ENCODE measurements around the gene SLC12A9. TPM values are rescaled to one million over a fixed set of nuclear protein-coding genes. Genes with fewer than 3 reads are reported as not detected.

Gene SLC12A9
- total RNA-seq, result 10 to 100 TPM; 21.0 to 46.2 (median 23.1) TPM

GRCh38 chr7:100852048-100852872 is at the start of gene SLC12A9:
TSS of gene SLC12A9 (plus strand) at chr7:100852713. CDS start at chr7:100854198, 1,485 bp downstream.
- no peaks in the 10 kb centered on the region for H3K36me3 ChIP-seq
- TF ChIP-seq POLR2A (IDR thresholded peaks at IDR 0.05) (peak; percentile 53), CTCF (IDR thresholded peaks at IDR 0.05) (peak; percentile 93 to 96 (median 94)), EP300 (IDR thresholded peaks at IDR 0.05; ENCODE audit: low read depth) (no peak), POLR2AphosphoS5 (IDR thresholded peaks at IDR 0.05) (peak; percentile 14 to 41 (median 40))
- H3K9me3 ChIP-seq, result no peaks in the 10 kb centered on the region
- intact Hi-C loops (cut with DNase I; ENCODE audit: low total_unique reads) (loop anchor here (2.0 to 10.0 kb wide), 2 partner anchors 53 to 147 kb away; partner anchors contain the start of gene POP7), in situ Hi-C loops (cut with MboI; ENCODE audit: low pct_ligation_motif_present in 1 of 4, low pct_unique_long_range_greater_than_20kb in 1 of 4, low sequenced_read_pairs in 3 of 4) (loop anchor here in 3 of 4 donors (5.0 to 25.0 kb wide), 3 partner anchors 50 to 140 kb away; partner anchors contain the start of genes EPO (in 1 of the 3) and POP7 (in 1 of the 3))
- peak within 1 kb of the TSS; percentile 49 to 83 (median 68) for H3K4me3 ChIP-seq
- 0% methylated on average over 69 of the region's 71 CpGs; no CpG with 5 or more reads in 1 of the 2 donors for WGBS, 2 donors (ENCODE audit: low coverage in 1 of 2)
- H3K27ac ChIP-seq, result peak within 1 kb of the TSS; percentile 76 to 85 (median 80)
- no peaks in the 10 kb centered on the region for H3K27me3 ChIP-seq
- DNase-seq, result peak; percentile 93
- peaks cover 0 to 20% (median 14%) of the 10 kb centered on the region in 4 donors for H3K4me1 ChIP-seq

- DNase-seq, result peak; percentile 44
- H3K4me1 ChIP-seq, result peaks cover 23 to 43% (median 26%) of the 10 kb centered on the region in 4 donors
- H3K9me3 ChIP-seq, result no peaks in the 10 kb centered on the region
- peaks cover 0 to 3% (median 0%) of the 10 kb centered on the region in 4 donors for H3K36me3 ChIP-seq
- TF ChIP-seq POLR2A (IDR thresholded peaks at IDR 0.05) (no peak), EP300 (IDR thresholded peaks at IDR 0.05; ENCODE audit: low read depth) (no peak), CTCF (IDR thresholded peaks at IDR 0.05) (no peak), POLR2AphosphoS5 (IDR thresholded peaks at IDR 0.05) (no peak)
- no peaks in the 10 kb centered on the region for H3K27me3 ChIP-seq
- in situ Hi-C loops (cut with MboI; ENCODE audit: low pct_ligation_motif_present in 1 of 4, low pct_unique_long_range_greater_than_20kb in 1 of 4, low sequenced_read_pairs in 3 of 4), result loop anchor here in 1 of 4 donors (5.0 kb wide), 1 partner anchor 49 kb away; the partner anchor contains the start of gene SLC12A9
- intact Hi-C loops (cut with DNase I; ENCODE audit: low total_unique reads), result no loop called here
- H3K4me3 ChIP-seq, result peak overlapping the region in 1 of 4 donors; percentile 31
- WGBS, 2 donors (ENCODE audit: low coverage in 1 of 2), result 0 to 52% methylated on average over 1 to 4 of the region's 4 CpGs
- H3K27ac ChIP-seq, result peak overlapping the region; percentile 70 to 79 (median 72)
These were observed 49.6 kb upstream of the SLC12A9 start for GRCh38 chr7:100802951-100803350.

GRCh38 chr7:100803398-100804161 is 48.9 kb upstream of the SLC12A9 start:
- Histone ChIP-seq H3K27me3 (no peaks in the 10 kb centered on the region), H3K4me3 (peak overlapping the region in 1 of 4 donors; percentile 31), H3K36me3 (peaks cover 0 to 3% (median 0%) of the 10 kb centered on the region in 4 donors), H3K9me3 (no peaks in the 10 kb centered on the region), H3K4me1 (peaks cover 23 to 43% (median 26%) of the 10 kb centered on the region in 4 donors), H3K27ac (peak overlapping the region; percentile 70 to 79 (median 72))
- 10 to 18% methylated on average over 5 to 19 of the region's 19 CpGs for WGBS, 2 donors (ENCODE audit: low coverage in 1 of 2)
- intact Hi-C loops (cut with DNase I; ENCODE audit: low total_unique reads), result no loop called here
- in situ Hi-C loops (cut with MboI; ENCODE audit: low pct_ligation_motif_present in 1 of 4, low pct_unique_long_range_greater_than_20kb in 1 of 4, low sequenced_read_pairs in 3 of 4), result loop anchor here in 1 of 4 donors (5.0 kb wide), 1 partner anchor 49 kb away; the partner anchor contains the start of gene SLC12A9
- TF ChIP-seq POLR2AphosphoS5 (IDR thresholded peaks at IDR 0.05) (peak in 2 of 3 donors; percentile 21 to 23), EP300 (IDR thresholded peaks at IDR 0.05; ENCODE audit: low read depth) (no peak)
- peak; percentile 82 for DNase-seq

GRCh38 chr7:100804681-100805431 is 47.7 kb upstream of the SLC12A9 start:
- peaks cover 0 to 6% (median 0%) of the 10 kb centered on the region in 4 donors for H3K36me3 ChIP-seq
- TF ChIP-seq CTCF (IDR thresholded peaks at IDR 0.05) (no peak), EP300 (IDR thresholded peaks at IDR 0.05; ENCODE audit: low read depth) (no peak), POLR2AphosphoS5 (IDR thresholded peaks at IDR 0.05) (no peak), POLR2A (IDR thresholded peaks at IDR 0.05) (no peak)
- no peaks in the 10 kb centered on the region for H3K9me3 ChIP-seq
- peaks cover 20 to 36% (median 24%) of the 10 kb centered on the region in 4 donors for H3K4me1 ChIP-seq
- in situ Hi-C loops (cut with MboI; ENCODE audit: low pct_ligation_motif_present in 1 of 4, low pct_unique_long_range_greater_than_20kb in 1 of 4, low sequenced_read_pairs in 3 of 4) (loop anchor here in 1 of 4 donors (5.0 kb wide), 1 partner anchor 47 kb away; the partner anchor contains the start of gene SLC12A9), intact Hi-C loops (cut with DNase I; ENCODE audit: low total_unique reads) (no loop called here)
- no peak overlapping the region for H3K4me3 ChIP-seq
- peak overlapping the region; percentile 70 to 79 (median 72) for H3K27ac ChIP-seq
- 82 to 83% methylated on average over 6 to 22 of the region's 22 CpGs for WGBS, 2 donors (ENCODE audit: low coverage in 1 of 2)
- no peak for DNase-seq
- no peaks in the 10 kb centered on the region for H3K27me3 ChIP-seq
